GM12801 (cell line): ENCODE results near the gene PRM1.

Source experiments
- CTCF ChIP-seq: IDR thresholded peaks from one replicate; pipeline ENCODE4 v1.5.1; 2011; ENCODE audit warnings: control low read depth; ENCODE audit not compliant: insufficient read length; ENCODE audit errors: extremely low read depth

Gene PRM1

GRCh38 chr16:11319529-11320146, 38.5 kb upstream of the PRM1 start:
- TF ChIP-seq CTCF, result no peak

GRCh38 chr16:11318817-11319216, 37.7 kb upstream of the PRM1 start:
- no peak for TF ChIP-seq CTCF

- no peak for TF ChIP-seq CTCF
Observed at GRCh38 chr16:11316331-11317015, 35.3 kb upstream of the PRM1 start.

GRCh38 chr16:11315510-11315909, 34.4 kb upstream of the PRM1 start:
- TF ChIP-seq CTCF, result no peak

GRCh38 chr16:11314309-11314894, 33.3 kb upstream of the PRM1 start:
- TF ChIP-seq CTCF, result no peak

GRCh38 chr16:11313493-11314308, 32.6 kb upstream of the PRM1 start:
- no peak for TF ChIP-seq CTCF
